ENCODE results near the gene GEMIN4. TPM values are rescaled to one million over a fixed set of nuclear protein-coding genes. Genes with fewer than 3 reads are reported as not detected.

The GEMIN4 gene
- total and polyA plus RNA-seq, 8 donors: 6.3 to 13.1 (median 8.0) TPM

GRCh38 chr17:697682-698081 is 54.4 kb downstream of the GEMIN4 start:
- Histone ChIP-seq H3K4me3 (no peak overlapping the region), H3K4me1 (no peaks in the 10 kb centered on the region), H3K9me3 (no peaks in the 10 kb centered on the region), H3K27me3 (no peaks in the 10 kb centered on the region), H3K27ac (no peak overlapping the region), H3K36me3 (peaks cover 0 to 25% (median 0%) of the 10 kb centered on the region in 3 donors)
- FAIRE-seq (no peak), ATAC-seq (no peak), DNase-seq (no peak)
- WGBS, 2 donors: 94 to 95% methylated on average over 8 of the region's 8 CpGs
- intact Hi-C loops (cut with DNase I): no loop called here
- no peak for TF ChIP-seq CTCF (IDR thresholded peaks at IDR 0.05)

GRCh38 chr17:696369-696768 is 55.7 kb downstream of the GEMIN4 start:
- Histone ChIP-seq H3K4me3 (no peak overlapping the region), H3K27me3 (no peaks in the 10 kb centered on the region), H3K4me1 (no peaks in the 10 kb centered on the region), H3K36me3 (peaks cover 0 to 21% (median 0%) of the 10 kb centered on the region in 3 donors), H3K27ac (no peak overlapping the region), H3K9me3 (no peaks in the 10 kb centered on the region)
- ATAC-seq (no peak), DNase-seq (no peak), FAIRE-seq (no peak)
- 80 to 82% methylated on average over 2 of the region's 2 CpGs for WGBS, 2 donors
- TF ChIP-seq CTCF (IDR thresholded peaks at IDR 0.05): no peak
- intact Hi-C loops (cut with DNase I): no loop called here

Other genes with a start within 250 kb of the GEMIN4 start
- 10 to 100 TPM; 25.2 to 42.5 (median 30.9) TPM for gene VPS53, start 37.4 kb downstream of the GEMIN4 start, total RNA-seq
- 10 to 100 TPM in 1 of 2 donors, 1 to 10 TPM in 1; 7.0 to 13.0 TPM for gene VPS53, start 37.4 kb downstream of the GEMIN4 start, polyA plus RNA-seq
- 1 to 10 TPM; 4.7 to 9.0 (median 6.3) TPM for gene TLCD3A, start 19.7 kb downstream of the GEMIN4 start, total RNA-seq
- gene TLCD3A, start 19.7 kb downstream of the GEMIN4 start, polyA plus RNA-seq: 1 to 10 TPM; 3.2 to 6.5 TPM
- 10 to 100 TPM; 19.9 to 36.8 (median 28.0) TPM for gene GLOD4, start 30.0 kb upstream of the GEMIN4 start, total RNA-seq
- 10 to 100 TPM; 18.7 to 35.2 TPM for gene GLOD4, start 30.0 kb upstream of the GEMIN4 start, polyA plus RNA-seq
- 10 to 100 TPM; 11.4 to 17.6 (median 13.9) TPM for gene MRM3, start 30.1 kb upstream of the GEMIN4 start, total RNA-seq
- 10 to 100 TPM; 11.3 to 19.1 TPM for gene MRM3, start 30.1 kb upstream of the GEMIN4 start, polyA plus RNA-seq
- 10 to 100 TPM; 25.2 to 35.0 (median 30.7) TPM for gene NXN, start 227.5 kb upstream of the GEMIN4 start, total RNA-seq
- 10 to 100 TPM; 17.4 to 20.9 TPM for gene NXN, start 227.5 kb upstream of the GEMIN4 start, polyA plus RNA-seq
- 1 to 10 TPM; 3.1 to 6.0 (median 4.6) TPM for gene TIMM22, start 244.9 kb upstream of the GEMIN4 start, total RNA-seq
- 1 to 10 TPM; 3.9 to 6.5 TPM for gene TIMM22, start 244.9 kb upstream of the GEMIN4 start, polyA plus RNA-seq